ENCODE results near the gene USP36. TPM values are rescaled to one million over a fixed set of nuclear protein-coding genes. Genes with fewer than 3 reads are reported as not detected.

USP36 gene
- total RNA-seq, 1 donor: 30.8 TPM

DNA sequence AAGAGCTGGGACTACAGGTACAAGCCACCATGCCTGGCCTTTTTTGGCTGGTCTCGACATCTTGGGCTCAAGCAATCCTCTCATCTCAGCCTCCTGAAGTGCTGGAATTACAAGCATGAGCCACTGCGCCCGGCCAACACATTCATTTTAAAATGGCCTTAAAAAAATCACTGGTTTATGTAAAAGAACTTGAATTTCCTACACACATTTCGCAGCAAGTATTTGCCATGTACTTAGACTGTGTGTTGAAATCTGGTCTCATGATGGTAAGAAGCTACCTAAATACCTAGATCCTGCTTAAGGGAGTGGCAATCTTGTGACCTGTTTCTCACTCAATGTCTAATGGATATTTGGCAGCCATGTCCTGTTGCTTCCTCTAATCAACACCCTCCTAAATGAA, 50.1 kb downstream of the USP36 start:
- DNase-seq (ENCODE audit: insufficient read length, low spot score, missing footprints): no peak
- no peaks in the 10 kb centered on the region for H3K27me3 ChIP-seq (ENCODE audit: insufficient read depth, low read length)
- no peak overlapping the region for H2AFZ ChIP-seq (ENCODE audit: low read length)
- no peak overlapping the region for H3K4me2 ChIP-seq (ENCODE audit: insufficient read depth, low read length)
- peaks cover 22% of the 10 kb centered on the region for H3K4me1 ChIP-seq (ENCODE audit: insufficient read depth, low read length)
- no peaks in the 10 kb centered on the region for H3K9me3 ChIP-seq (ENCODE audit: low read depth, low read length)
- H3K79me2 ChIP-seq (ENCODE audit: insufficient read depth, low read length): no peaks in the 10 kb centered on the region
- H3K36me3 ChIP-seq (ENCODE audit: insufficient read depth, low read length): peaks cover 14% of the 10 kb centered on the region
- H4K20me1 ChIP-seq (ENCODE audit: insufficient read depth, low read length): no peaks in the 10 kb centered on the region
- H3K4me3 ChIP-seq (ENCODE audit: insufficient read depth, low read length): no peak overlapping the region
- TF ChIP-seq, protein P1, sequence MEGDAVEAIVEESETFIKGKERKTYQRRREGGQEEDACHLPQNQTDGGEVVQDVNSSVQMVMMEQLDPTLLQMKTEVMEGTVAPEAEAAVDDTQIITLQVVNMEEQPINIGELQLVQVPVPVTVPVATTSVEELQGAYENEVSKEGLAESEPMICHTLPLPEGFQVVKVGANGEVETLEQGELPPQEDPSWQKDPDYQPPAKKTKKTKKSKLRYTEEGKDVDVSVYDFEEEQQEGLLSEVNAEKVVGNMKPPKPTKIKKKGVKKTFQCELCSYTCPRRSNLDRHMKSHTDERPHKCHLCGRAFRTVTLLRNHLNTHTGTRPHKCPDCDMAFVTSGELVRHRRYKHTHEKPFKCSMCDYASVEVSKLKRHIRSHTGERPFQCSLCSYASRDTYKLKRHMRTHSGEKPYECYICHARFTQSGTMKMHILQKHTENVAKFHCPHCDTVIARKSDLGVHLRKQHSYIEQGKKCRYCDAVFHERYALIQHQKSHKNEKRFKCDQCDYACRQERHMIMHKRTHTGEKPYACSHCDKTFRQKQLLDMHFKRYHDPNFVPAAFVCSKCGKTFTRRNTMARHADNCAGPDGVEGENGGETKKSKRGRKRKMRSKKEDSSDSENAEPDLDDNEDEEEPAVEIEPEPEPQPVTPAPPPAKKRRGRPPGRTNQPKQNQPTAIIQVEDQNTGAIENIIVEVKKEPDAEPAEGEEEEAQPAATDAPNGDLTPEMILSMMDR (IDR thresholded peaks at IDR 0.05; ENCODE audit: extremely low read depth, low read depth, low read length): no peak
- H3K27ac ChIP-seq (ENCODE audit: low read depth, low read length): no peak overlapping the region

DNA sequence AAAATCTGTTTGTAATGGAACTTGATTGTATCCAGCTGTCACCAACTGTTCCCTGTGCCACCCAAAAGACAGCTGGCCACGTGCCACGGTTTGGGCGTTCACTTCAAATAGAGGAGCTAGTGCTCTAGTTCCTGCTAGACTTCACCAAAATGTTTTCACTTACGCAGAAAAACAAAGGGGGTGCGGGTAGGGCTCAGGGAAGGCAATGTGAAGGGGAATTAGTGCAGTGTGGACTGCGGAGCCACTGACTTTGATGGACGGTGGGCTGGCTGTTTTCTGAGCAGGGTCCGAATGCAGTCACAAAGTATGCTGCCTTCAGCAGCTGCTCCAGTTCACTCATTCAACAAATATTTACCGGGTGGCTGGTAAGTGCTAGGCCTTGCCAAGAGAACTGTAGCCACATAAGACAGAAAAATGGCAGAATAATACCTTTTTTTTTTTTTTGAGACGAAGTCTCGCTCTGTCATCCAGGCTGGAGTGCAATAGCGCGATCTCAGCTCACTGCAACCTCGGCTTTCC, 50.9 kb downstream of the USP36 start:
- Histone ChIP-seq H4K20me1 (ENCODE audit: insufficient read depth, low read length) (no peaks in the 10 kb centered on the region), H3K79me2 (ENCODE audit: insufficient read depth, low read length) (no peaks in the 10 kb centered on the region), H3K4me2 (ENCODE audit: insufficient read depth, low read length) (no peak overlapping the region), H3K4me1 (ENCODE audit: insufficient read depth, low read length) (peaks cover 22% of the 10 kb centered on the region), H3K4me3 (ENCODE audit: insufficient read depth, low read length) (no peak overlapping the region), H3K9me3 (ENCODE audit: low read depth, low read length) (no peaks in the 10 kb centered on the region), H3K36me3 (ENCODE audit: insufficient read depth, low read length) (peaks cover 7% of the 10 kb centered on the region), H2AFZ (ENCODE audit: low read length) (no peak overlapping the region), H3K27ac (ENCODE audit: low read depth, low read length) (no peak overlapping the region), H3K27me3 (ENCODE audit: insufficient read depth, low read length) (no peaks in the 10 kb centered on the region)
- TF ChIP-seq, protein P1 (IDR thresholded peaks at IDR 0.05; ENCODE audit: extremely low read depth, low read depth, low read length): no peak
- no peak for DNase-seq (ENCODE audit: insufficient read length, low spot score, missing footprints)

DNA sequence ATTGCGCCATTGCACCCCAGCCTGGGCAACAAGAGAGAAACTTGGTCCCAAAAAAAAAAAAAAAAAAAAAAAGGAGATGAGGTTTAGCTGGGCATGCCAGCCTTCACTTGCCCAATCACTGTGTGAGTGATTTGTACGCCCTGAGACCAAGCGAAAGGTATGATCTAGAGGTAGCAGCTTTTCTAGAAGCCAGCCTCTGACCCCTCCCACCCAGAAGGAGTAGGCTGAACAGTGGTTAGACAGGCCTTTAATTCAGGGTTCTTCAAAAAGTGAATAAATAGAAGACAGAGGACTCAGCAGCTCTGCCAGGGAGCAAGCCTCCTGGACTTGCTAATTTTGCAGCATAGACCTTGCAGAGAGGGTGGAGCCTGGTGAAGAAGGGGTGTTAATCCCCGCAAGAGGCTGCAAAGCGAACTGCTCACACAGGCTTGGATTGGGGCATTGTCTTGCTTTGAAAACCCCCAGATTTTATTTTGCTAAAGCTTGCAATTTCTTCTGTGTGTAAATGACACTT, 51.4 kb downstream of the USP36 start:
- no peak for DNase-seq (ENCODE audit: insufficient read length, low spot score, missing footprints)
- no peaks in the 10 kb centered on the region for H3K9me3 ChIP-seq (ENCODE audit: low read depth, low read length)
- peaks cover 22% of the 10 kb centered on the region for H3K4me1 ChIP-seq (ENCODE audit: insufficient read depth, low read length)
- no peak overlapping the region for H3K4me3 ChIP-seq (ENCODE audit: insufficient read depth, low read length)
- no peaks in the 10 kb centered on the region for H3K27me3 ChIP-seq (ENCODE audit: insufficient read depth, low read length)
- H4K20me1 ChIP-seq (ENCODE audit: insufficient read depth, low read length): no peaks in the 10 kb centered on the region
- H3K36me3 ChIP-seq (ENCODE audit: insufficient read depth, low read length): peaks cover 7% of the 10 kb centered on the region
- no peak overlapping the region for H2AFZ ChIP-seq (ENCODE audit: low read length)
- no peaks in the 10 kb centered on the region for H3K79me2 ChIP-seq (ENCODE audit: insufficient read depth, low read length)
- no peak overlapping the region for H3K27ac ChIP-seq (ENCODE audit: low read depth, low read length)
- no peak overlapping the region for H3K4me2 ChIP-seq (ENCODE audit: insufficient read depth, low read length)
- TF ChIP-seq, protein P1 (IDR thresholded peaks at IDR 0.05; ENCODE audit: extremely low read depth, low read depth, low read length): no peak

DNA sequence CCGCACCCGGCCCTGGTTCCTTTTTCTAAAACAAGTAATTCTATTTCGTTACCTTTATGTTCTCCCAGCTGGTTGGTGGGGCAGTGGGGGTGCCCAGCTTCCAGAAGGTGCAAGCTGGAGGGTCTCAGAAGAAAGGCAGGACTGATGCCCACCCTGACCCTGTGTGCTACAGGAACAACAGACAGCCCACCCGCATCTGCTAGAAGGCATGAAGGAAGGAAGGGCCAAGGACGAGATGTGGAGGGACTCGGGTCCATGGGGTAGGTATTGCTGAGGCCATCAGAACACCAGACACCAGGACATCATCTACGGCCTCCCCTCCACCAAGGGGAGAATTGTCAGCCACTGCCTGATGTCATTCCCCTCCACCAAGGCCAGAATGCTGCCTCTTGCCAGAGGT, 52.2 kb downstream of the USP36 start:
- Histone ChIP-seq H2AFZ (ENCODE audit: low read length) (no peak overlapping the region), H3K27me3 (ENCODE audit: insufficient read depth, low read length) (no peaks in the 10 kb centered on the region), H3K27ac (ENCODE audit: low read depth, low read length) (no peak overlapping the region), H3K4me1 (ENCODE audit: insufficient read depth, low read length) (peaks cover 22% of the 10 kb centered on the region), H3K36me3 (ENCODE audit: insufficient read depth, low read length) (peaks cover 4% of the 10 kb centered on the region), H4K20me1 (ENCODE audit: insufficient read depth, low read length) (no peaks in the 10 kb centered on the region), H3K4me3 (ENCODE audit: insufficient read depth, low read length) (no peak overlapping the region), H3K4me2 (ENCODE audit: insufficient read depth, low read length) (no peak overlapping the region), H3K9me3 (ENCODE audit: low read depth, low read length) (no peaks in the 10 kb centered on the region), H3K79me2 (ENCODE audit: insufficient read depth, low read length) (no peaks in the 10 kb centered on the region)
- TF ChIP-seq, protein P1 (IDR thresholded peaks at IDR 0.05; ENCODE audit: extremely low read depth, low read depth, low read length): no peak
- no peak for DNase-seq (ENCODE audit: insufficient read length, low spot score, missing footprints)
